H1 (cell line): ENCODE measurements around the gene ZFHX2. TPM values are rescaled to one million over a fixed set of nuclear protein-coding genes. Genes with fewer than 3 reads are reported as not detected.

Experiments
- CTCF ChIA-PET: fragments of 300-600 bp; sonication (Branson Sonifier 250); formaldehyde crosslinking; loops from one replicate; lab custom pipeline; 2021; ENCODE audit not compliant: partially characterized antibody; lab: Charles Lee
- POLR2A ChIA-PET: fragments of 300-600 bp; sonication (Branson Sonifier 250); formaldehyde crosslinking; loops from one replicate; lab custom pipeline; 2021; ENCODE audit warnings: inconsistent platforms; ENCODE audit not compliant: partially characterized antibody; lab: Charles Lee
- DNase-seq, 2 experiments: peaks; one replicate each; pipeline versions ENCODE4 v3.0.0 to v3.0.0-alpha.2; 2010 to 2022; ENCODE audit warnings: low spot score in 2 of 2, low read depth in 1 of 2, mixed read lengths in 1 of 2
- FAIRE-seq: peaks from 2 replicates; lab custom pipeline; 2011; peaks lifted over from hg19 to GRCh38; lab: Jason Lieb, UNC
- H2AFZ ChIP-seq: 2 replicates; pipeline ENCODE4 v1.8.1; 2012; ENCODE audit warnings: low read length, inconsistent platforms
- H2AK5ac ChIP-seq: 2 replicates; pipeline ENCODE4 v1.6.1; 2013; ENCODE audit warnings: low read depth, low read length
- H2BK120ac ChIP-seq: replicated peaks from 2 replicates; pipeline ENCODE3; 2013; ENCODE audit warnings: low read depth, low read length, inconsistent platforms
- H2BK12ac ChIP-seq: 2 replicates; pipeline ENCODE4 v1.6.1; 2013; ENCODE audit warnings: low read depth, low read length
- H2BK15ac ChIP-seq: 2 replicates; pipeline ENCODE4 v1.6.1; 2013; ENCODE audit warnings: low read length
- H2BK20ac ChIP-seq: 2 replicates; pipeline ENCODE4 v1.6.1; 2013; ENCODE audit warnings: low read length
- H2BK5ac ChIP-seq: 2 replicates; pipeline ENCODE4 v1.6.1; 2013; ENCODE audit warnings: low read depth, low read length
- H3K14ac ChIP-seq: 2 replicates; pipeline ENCODE4 v1.6.1; 2013; ENCODE audit warnings: inconsistent platforms; ENCODE audit not compliant: insufficient read length
- H3K18ac ChIP-seq: 2 replicates; pipeline ENCODE4 v1.6.1; 2013; ENCODE audit warnings: low read length; ENCODE audit errors: extremely low read depth
- H3K23ac ChIP-seq: 2 replicates; pipeline ENCODE4 v1.6.1; 2013; ENCODE audit warnings: inconsistent platforms; ENCODE audit not compliant: insufficient read length
- H3K23me2 ChIP-seq: 2 replicates; pipeline ENCODE4 v1.6.1; 2013; ENCODE audit warnings: low read depth, low read length
- H3K27ac ChIP-seq: 2 replicates; pipeline ENCODE4 v1.6.1; 2011; ENCODE audit warnings: low read depth, low read length, inconsistent platforms
- H3K27me3 ChIP-seq, 4 experiments: replicated peaks in 1 of 4; 1 replicate in 1 of 4; 2 replicates in 3 of 4; pipeline versions ENCODE4 v1.6.1 to v1.8.1; 2011 to 2013; ENCODE audit warnings: low read length in 3 of 4, mild to moderate bottlenecking in 3 of 4, inconsistent platforms in 2 of 4, mixed read lengths in 2 of 4, moderate library complexity in 1 of 4; ENCODE audit not compliant: control insufficient read depth in 3 of 4, insufficient read depth in 3 of 4; ENCODE audit errors: extremely low read depth in 1 of 4
- H3K36me3 ChIP-seq, 4 experiments: 2 replicates each; pipeline versions ENCODE4 v1.6.1 to v1.8.1; 2011 to 2013; ENCODE audit warnings: mild to moderate bottlenecking in 4 of 4, low read length in 3 of 4, moderate library complexity in 2 of 4, control low read depth in 1 of 4, inconsistent platforms in 1 of 4; ENCODE audit not compliant: insufficient read depth in 4 of 4, control insufficient read depth in 2 of 4
- H3K4ac ChIP-seq: replicated peaks from 2 replicates; pipeline ENCODE3; 2013; ENCODE audit warnings: low read length, low read depth, mixed read lengths, inconsistent platforms; ENCODE audit not compliant: insufficient read length
- H3K4me1 ChIP-seq, 4 experiments: replicated peaks in 1 of 4; 1 replicate in 1 of 4; 2 replicates in 3 of 4; pipeline versions ENCODE4 v1.6.1 to v1.8.1; 2011 to 2013; ENCODE audit warnings: low read length in 3 of 4, inconsistent platforms in 2 of 4, mixed read lengths in 1 of 4; ENCODE audit not compliant: insufficient read depth in 4 of 4, control insufficient read depth in 3 of 4
- H3K4me2 ChIP-seq, 2 experiments: 2 replicates each; pipeline versions ENCODE4 v1.6.1 to v1.8.1; 2011 to 2013; ENCODE audit warnings: low read depth in 2 of 2, low read length in 2 of 2, control low read depth in 1 of 2, inconsistent platforms in 1 of 2, mild to moderate bottlenecking in 1 of 2; ENCODE audit not compliant: insufficient read depth in 1 of 2
- H3K4me3 ChIP-seq, 4 experiments: fragments of 200-600, 300-600 bp in 1 of 4; sonication (generic), shearing (Covaris generic), sonication (Bioruptor Twin) in 1 of 4; 2 replicates each; pipeline versions ENCODE4 v1.5.1 to v1.8.1; 2011 to 2016; ENCODE audit warnings: low read length in 4 of 4, low read depth in 3 of 4, control low read depth in 2 of 4, inconsistent platforms in 2 of 4, mild to moderate bottlenecking in 2 of 4, mixed read lengths in 1 of 4, moderate library complexity in 1 of 4; ENCODE audit not compliant: insufficient read depth in 2 of 4; ENCODE audit errors: extremely low read depth in 1 of 4
- H3K56ac ChIP-seq: replicated peaks from 2 replicates; pipeline ENCODE3; 2013; ENCODE audit warnings: low read depth, mild to moderate bottlenecking, mixed read lengths, low read length, inconsistent platforms; ENCODE audit not compliant: insufficient read length
- H3K79me1 ChIP-seq: 2 replicates; pipeline ENCODE4 v1.6.1; 2013; ENCODE audit warnings: low read depth, low read length, control low read depth
- H3K79me2 ChIP-seq, 2 experiments: 2 replicates each; pipeline versions ENCODE4 v1.6.1 to v1.8.1; 2012 to 2013; ENCODE audit warnings: low read length in 2 of 2, mild to moderate bottlenecking in 2 of 2, inconsistent platforms in 1 of 2; ENCODE audit not compliant: insufficient read depth in 2 of 2, control insufficient read depth in 1 of 2
- H3K9ac ChIP-seq, 4 experiments: replicated peaks in 1 of 4; 1 replicate in 1 of 4; 2 replicates in 3 of 4; pipeline versions ENCODE4 v1.6.1 to v1.8.1; 2011 to 2013; ENCODE audit warnings: low read depth in 3 of 4, low read length in 3 of 4, control low read depth in 2 of 4, mild to moderate bottlenecking in 2 of 4, moderate library complexity in 2 of 4, inconsistent platforms in 1 of 4; ENCODE audit errors: extremely low read depth in 1 of 4
- H3K9me3 ChIP-seq, 2 experiments: 2 replicates each; pipeline versions ENCODE4 v1.6.1 to v1.8.1; 2012 to 2013; ENCODE audit warnings: mild to moderate bottlenecking in 2 of 2, moderate library complexity in 2 of 2, control low read depth in 1 of 2, inconsistent platforms in 1 of 2, low read depth in 1 of 2, low read length in 1 of 2, mixed read lengths in 1 of 2; ENCODE audit not compliant: insufficient read depth in 2 of 2
- H4K20me1 ChIP-seq, 2 experiments: replicated peaks in 1 of 2; 2 replicates each; pipeline versions ENCODE3 to v1.8.1; 2011 to 2013; ENCODE audit warnings: inconsistent platforms in 2 of 2, low read length in 2 of 2, mild to moderate bottlenecking in 1 of 2; ENCODE audit not compliant: insufficient read depth in 2 of 2, control insufficient read depth in 1 of 2
- H4K5ac ChIP-seq: 2 replicates; pipeline ENCODE4 v1.6.1; 2013; ENCODE audit warnings: low read length, low read depth, mixed read lengths, inconsistent platforms; ENCODE audit not compliant: insufficient read length
- H4K8ac ChIP-seq: 2 replicates; pipeline ENCODE4 v1.8.0; 2013; ENCODE audit warnings: mild to moderate bottlenecking, moderate library complexity, low read length, inconsistent platforms; ENCODE audit not compliant: insufficient read depth; ENCODE audit errors: extremely low read depth
- H4K91ac ChIP-seq: replicated peaks from 2 replicates; pipeline ENCODE3; 2013; ENCODE audit warnings: low read length, mixed read lengths, inconsistent platforms; ENCODE audit not compliant: insufficient read length
- ASH2L ChIP-seq: fragments of 200-600, 300-600 bp; sonication (generic); IDR thresholded peaks from one replicate; pipeline ENCODE4 v1.7.1; 2017; ENCODE audit warnings: low read length
- EGR1 ChIP-seq: IDR thresholded peaks from 2 replicates; pipeline ENCODE4 v1.6.1; 2011; ENCODE audit warnings: low read depth, low read length, borderline replicate concordance
- FOSL1 ChIP-seq: IDR thresholded peaks from 2 replicates; pipeline ENCODE4 v1.6.1; 2011; ENCODE audit warnings: mild to moderate bottlenecking, low read depth, low read length, moderate library complexity; ENCODE audit not compliant: insufficient read depth
- GABPA ChIP-seq: IDR thresholded peaks from 2 replicates; pipeline ENCODE4 v1.6.1; 2011; ENCODE audit warnings: mild to moderate bottlenecking, low read length, moderate library complexity, borderline replicate concordance; ENCODE audit not compliant: insufficient read depth
- KDM4A ChIP-seq: IDR thresholded peaks from one replicate; pipeline ENCODE4 v1.7.1; 2012; ENCODE audit warnings: low read depth, mild to moderate bottlenecking, moderate library complexity, low read length, inconsistent platforms; ENCODE audit not compliant: severe bottlenecking
- POLR2AphosphoS5 ChIP-seq: IDR thresholded peaks from 2 replicates; pipeline ENCODE4 v1.6.1; 2011; ENCODE audit warnings: low read depth, low read length
- POU5F1 ChIP-seq: IDR thresholded peaks from 2 replicates; pipeline ENCODE4 v1.6.1; 2011; ENCODE audit warnings: low read depth, mild to moderate bottlenecking, low read length, moderate library complexity
- RBBP5 ChIP-seq: IDR thresholded peaks from 2 replicates; pipeline ENCODE4 v1.7.1; 2012; ENCODE audit warnings: low read depth, mild to moderate bottlenecking, inconsistent platforms, low read length, moderate library complexity, borderline replicate concordance
- SIN3A ChIP-seq, 2 experiments: IDR thresholded peaks in 1 of 2; conservative IDR thresholded peaks in 1 of 2; 2 replicates each; pipeline ENCODE4 v1.6.1; 2011 to 2012; ENCODE audit warnings: low read length in 2 of 2, improper control_type of control experiment in 1 of 2, low read depth in 1 of 2, mild to moderate bottlenecking in 1 of 2
- TAF1 ChIP-seq: IDR thresholded peaks from 2 replicates; pipeline ENCODE4 v1.6.1; 2011; ENCODE audit warnings: mild to moderate bottlenecking, low read depth, low read length
- ZNF274 ChIP-seq: IDR thresholded peaks from 2 replicates; pipeline ENCODE4 v1.7.0; 2012; ENCODE audit warnings: low read length, borderline replicate concordance; ENCODE audit errors: extremely low read depth
- WGBS, 2 experiments: shearing (Covaris generic) in 1 of 2; methylation state at CpG; one replicate each; pipeline versions ENCODE4 v1.1.6 to v1.1.7; 2013 to 2015; ENCODE audit warnings: low lambda C conversion rate in 2 of 2, mixed read lengths in 2 of 2, inconsistent platforms in 1 of 2, low coverage in 1 of 2, missing lambda C conversion rate in 1 of 2; ENCODE audit not compliant: insufficient replicate concordance in 2 of 2, insufficient coverage in 1 of 2, insufficient read length in 1 of 2; ENCODE audit errors: extremely low coverage in 1 of 2, missing lambda C conversion rate in 1 of 2; 5-methylcytosine and 5-hydroxymethylcytosine counted together
- polyA plus RNA-seq, 7 experiments: library from polyadenylated mRNA; depleted of rRNA in 3 of 7; stranded (reverse) in 5 of 7; unstranded in 2 of 7; fragments of >200 nt in 5 of 7; fragments of 200-250 nt in 2 of 7; gene quantifications; 1 replicate in 5 of 7; 2 replicates in 1 of 7; 4 replicates in 1 of 7; pipeline versions ENCODE4 v1.2.1 to v1.2.3, GENCODE V29; 2011 to 2013; ENCODE audit warnings: missing spikeins in 2 of 7, mixed read lengths in 2 of 7
- total RNA-seq: library from RNA; stranded (reverse); fragmentation: NEBNext Ultra II Directional; extraction: Animal tissue kit (Norgen Biotek cat#: 25700); gene quantifications from 2 replicates; pipeline ENCODE4 v1.2.1, GENCODE V29; 2021
- TF ChIP-seq, protein P1 (sequence below): IDR thresholded peaks from 2 replicates; pipeline ENCODE4 v1.6.1; 2012; ENCODE audit warnings: inconsistent platforms

ZFHX2 gene
- total and polyA plus RNA-seq, 2 of the 8 experiments (the other 6 are each of a cell fraction or from before 2014, with no cell fraction given): 2.7 to 27.0 TPM

DNA sequence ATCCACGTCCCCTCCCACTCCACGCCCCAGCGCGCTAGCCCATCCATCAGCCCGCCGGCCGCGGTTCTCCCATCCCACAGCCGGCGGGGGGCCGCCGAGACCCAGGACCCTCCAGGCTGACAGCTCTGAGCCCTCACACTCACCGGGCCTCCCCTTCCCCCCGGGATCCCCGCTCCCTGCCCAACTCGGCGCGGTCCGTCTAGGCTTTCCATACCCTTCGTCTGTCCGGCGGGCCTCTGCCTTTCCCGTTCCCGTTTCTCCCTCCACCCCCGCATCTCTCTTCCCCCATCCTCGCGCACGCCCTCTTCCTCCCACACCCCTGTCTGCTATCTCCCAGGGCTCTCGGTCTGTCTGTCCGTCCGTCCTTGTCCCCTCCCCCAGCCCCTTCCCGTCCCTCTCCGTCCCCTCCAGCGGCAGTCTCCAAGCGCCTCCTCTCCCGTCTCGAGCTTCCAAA, 726 bp downstream of the ZFHX2 start:
- H2AK5ac ChIP-seq: 0 out of 2 replicates have a peak overlapping the region, but pooled peaks have one; percentile 96
- H3K27me3 ChIP-seq: no peaks in the 10 kb centered on the region
- H4K8ac ChIP-seq: peak overlapping the region; percentile 75
- WGBS, 2 experiments: 7% methylated on average over 14 of the region's 37 CpGs; no CpG with 5 or more reads in 1 of the 2 experiments
- H2BK20ac ChIP-seq: no peak overlapping the region
- H3K4me3 ChIP-seq: peak overlapping the region; percentile 87 to 99 (median 92)
- peak overlapping the region; percentile 90 for H3K18ac ChIP-seq
- peaks cover 0 to 2% (median 1%) of the 10 kb centered on the region in 4 experiments; a peak in 2 of 8 replicates for H3K36me3 ChIP-seq
- H3K9me3 ChIP-seq: no peaks in the 10 kb centered on the region
- peak overlapping the region; percentile 95 for H2BK5ac ChIP-seq
- peak overlapping the region; percentile 99 to 100 for H3K4me2 ChIP-seq
- peak overlapping the region; percentile 76 for H3K4ac ChIP-seq
- no peak overlapping the region for H3K23ac ChIP-seq
- H3K9ac ChIP-seq: peak overlapping the region; percentile 56 to 82 (median 72)
- H2AFZ ChIP-seq: no peak overlapping the region
- POLR2A ChIA-PET: interaction anchor here (0.6 to 52.7 kb wide), 7 partner anchors 3 to 544 kb away, joined by 3 to 1523 read pairs (median 4); partner anchors contain the start of genes AP1G2, NGDN, THTPA and ZFHX2
- CTCF ChIA-PET: interaction anchor here (34.2 to 70.5 kb wide), 2 partner anchors 23 to 74 kb away, joined by 1314 to 2092 read pairs; partner anchors contain the start of gene NGDN
- peak overlapping the region; percentile 93 for H3K56ac ChIP-seq
- peak overlapping the region; percentile 90 for H2BK12ac ChIP-seq
- H3K14ac ChIP-seq: peak overlapping the region; percentile 2
- peak overlapping the region; percentile 82 for H4K91ac ChIP-seq
- peaks cover 0 to 2% of the 10 kb centered on the region in 2 experiments for H4K20me1 ChIP-seq
- no peak overlapping the region for H2BK120ac ChIP-seq
- FAIRE-seq (no peak), DNase-seq (peak in 1 of 2 experiments; percentile 80)
- peaks cover 17% of the 10 kb centered on the region for H3K23me2 ChIP-seq
- H3K79me2 ChIP-seq: peaks cover 10 to 49% of the 10 kb centered on the region in 2 experiments; a peak in 3 of 4 replicates
- H3K4me1 ChIP-seq: peaks cover 26 to 49% (median 35%) of the 10 kb centered on the region in 4 experiments
- H4K5ac ChIP-seq: peak overlapping the region; percentile 61
- H3K79me1 ChIP-seq: peaks cover 19% of the 10 kb centered on the region; the same call in 1 of the 2 replicates
- no peak overlapping the region for H2BK15ac ChIP-seq
- peak overlapping the region; percentile 61 for H3K27ac ChIP-seq
- TF ChIP-seq ZNF274 (no peak), EGR1 (peak; percentile 84; the same call in 1 of the 2 replicates), FOSL1 (no peak), POU5F1 (no peak), ASH2L (peak; percentile 92), GABPA (no peak), RBBP5 (peak; percentile 71; the same call in 1 of the 2 replicates), SIN3A (conservative IDR thresholded peaks at IDR 0.05 in 1 of 2, IDR thresholded peaks at IDR 0.05 in 1 of 2; ENCODE audit: low read depth in 1 of 2, low read length in 2 of 2) (peak; percentile 79 to 89; a peak in 2 of 4 replicates), POLR2AphosphoS5 (peak; percentile 10; the same call in 1 of the 2 replicates), KDM4A (peak; percentile 28), TAF1 (peak; percentile 46; the same call in 1 of the 2 replicates)
- TF ChIP-seq, protein P1, sequence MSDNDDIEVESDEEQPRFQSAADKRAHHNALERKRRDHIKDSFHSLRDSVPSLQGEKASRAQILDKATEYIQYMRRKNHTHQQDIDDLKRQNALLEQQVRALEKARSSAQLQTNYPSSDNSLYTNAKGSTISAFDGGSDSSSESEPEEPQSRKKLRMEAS: peak; percentile 30; the same call in 1 of the 2 replicates
